Endothelial cell of umbilical vein (primary cell): ENCODE measurements around the gene ADAM30. TPM values are rescaled to one million over a fixed set of nuclear protein-coding genes. Genes with fewer than 3 reads are reported as not detected.

Experiments used
- BruUV-seq: library from RNA; stranded (reverse); fragments of 400-500 nt; replicated peaks from 2 replicates; lab custom pipeline; 2021; lab: Mats Ljungman, UMichigan
- CTCF ChIA-PET: fragments of 300-600, 350-600 bp; sonication (Branson Sonifier 250); formaldehyde crosslinking; loops from one replicate; lab custom pipeline; 2021; ENCODE audit warnings: antibody characterized with exemption, inconsistent platforms; lab: Charles Lee
- POLR2A ChIA-PET: fragments of 300-600, 350-600 bp; sonication (Branson Sonifier 250); formaldehyde crosslinking; loops from one replicate; lab custom pipeline; 2021; ENCODE audit warnings: antibody characterized with exemption, inconsistent platforms; lab: Charles Lee
- DNase-seq: peaks from one replicate; pipeline ENCODE4 v3.0.0-alpha.2; 2011; ENCODE audit warnings: low read depth, low spot score
- FAIRE-seq: peaks from 2 replicates; lab custom pipeline; 2011; peaks lifted over from hg19 to GRCh38; lab: Jason Lieb, UNC
- H2AFZ ChIP-seq: 2 replicates; pipeline ENCODE4 v1.6.0; 2012; ENCODE audit warnings: low read depth, low read length, control low read depth, inconsistent platforms
- H3K27ac ChIP-seq: 2 replicates; pipeline ENCODE4 v1.5.1; 2011; ENCODE audit warnings: low read depth, mild to moderate bottlenecking, control low read depth, low read length, moderate library complexity; ENCODE audit not compliant: insufficient read depth
- H3K27me3 ChIP-seq, 2 experiments: 2 replicates each; pipeline versions ENCODE4 v1.6.0 to v1.6.1; 2011; ENCODE audit warnings: low read length in 2 of 2, mixed read lengths in 1 of 2; ENCODE audit not compliant: control insufficient read depth in 2 of 2, insufficient read depth in 2 of 2
- H3K36me3 ChIP-seq, 2 experiments: 2 replicates in 1 of 2; 3 replicates in 1 of 2; pipeline ENCODE4 v1.5.1; 2011; ENCODE audit warnings: low read length in 2 of 2, mild to moderate bottlenecking in 1 of 2, moderate library complexity in 1 of 2; ENCODE audit not compliant: control insufficient read depth in 2 of 2, insufficient read depth in 2 of 2; ENCODE audit errors: extremely low read depth in 1 of 2
- H3K4me1 ChIP-seq: 3 replicates; pipeline ENCODE4 v1.5.1; 2011; ENCODE audit warnings: mild to moderate bottlenecking, low read length; ENCODE audit not compliant: control insufficient read depth, insufficient read depth; ENCODE audit errors: extremely low read depth
- H3K4me2 ChIP-seq: 2 replicates; pipeline ENCODE4 v1.6.1; 2011; ENCODE audit warnings: low read length, control low read depth, mixed read lengths; ENCODE audit not compliant: insufficient read depth
- H3K4me3 ChIP-seq, 3 experiments: fragments of 200-600 bp in 1 of 3; sonication (generic), shearing (Covaris generic) in 1 of 3; replicated peaks in 1 of 3; 2 replicates each; pipeline ENCODE4 v1.5.1; 2011 to 2016; ENCODE audit warnings: control low read depth in 3 of 3, low read length in 3 of 3, mild to moderate bottlenecking in 2 of 3, inconsistent platforms in 1 of 3, low read depth in 1 of 3, moderate library complexity in 1 of 3; ENCODE audit not compliant: insufficient read depth in 1 of 3
- H3K79me2 ChIP-seq: 2 replicates; pipeline ENCODE4 v1.6.0; 2012; ENCODE audit warnings: low read length, inconsistent platforms; ENCODE audit not compliant: control insufficient read depth, insufficient read depth
- H3K9ac ChIP-seq: replicated peaks from 2 replicates; pipeline ENCODE3; 2011; ENCODE audit warnings: low read length, control low read depth; ENCODE audit not compliant: insufficient read depth; ENCODE audit errors: extremely low read depth
- H3K9me1 ChIP-seq: replicated peaks from 3 replicates; pipeline ENCODE4 v1.6.0; 2011; ENCODE audit warnings: mild to moderate bottlenecking, low read length; ENCODE audit not compliant: control insufficient read depth, insufficient read depth; ENCODE audit errors: extremely low read depth
- H3K9me3 ChIP-seq: replicated peaks from 2 replicates; pipeline ENCODE4 v1.5.1; 2012; ENCODE audit warnings: low read length, inconsistent platforms; ENCODE audit not compliant: control insufficient read depth, insufficient read depth
- H4K20me1 ChIP-seq: replicated peaks from 2 replicates; pipeline ENCODE3; 2011; ENCODE audit warnings: mild to moderate bottlenecking, low read length; ENCODE audit not compliant: control insufficient read depth, insufficient read depth; ENCODE audit errors: extremely low read depth
- CTCF ChIP-seq, 2 donors: IDR thresholded peaks; 1 replicate in 1 of 2; 2 replicates in 1 of 2; pipeline ENCODE4 v1.5.1; 2011; ENCODE audit warnings: low read length in 2 of 2, mild to moderate bottlenecking in 2 of 2, moderate library complexity in 2 of 2, control low read depth in 1 of 2, inconsistent platforms in 1 of 2, low read depth in 1 of 2; ENCODE audit not compliant: insufficient read depth in 1 of 2; ENCODE audit errors: extremely low read depth in 1 of 2
- EZH2 ChIP-seq: IDR thresholded peaks from 2 replicates; pipeline ENCODE4 v1.6.1; 2012; ENCODE audit warnings: borderline replicate concordance, low read depth, mild to moderate bottlenecking, moderate library complexity, low read length, inconsistent platforms; ENCODE audit not compliant: severe bottlenecking
- FOS ChIP-seq: IDR thresholded peaks from 2 replicates; pipeline ENCODE4 v1.6.1; 2011; ENCODE audit warnings: mild to moderate bottlenecking, low read length, moderate library complexity, borderline replicate concordance; ENCODE audit not compliant: insufficient read depth
- GATA2 ChIP-seq: IDR thresholded peaks from 2 replicates; pipeline ENCODE4 v1.7.0; 2011; ENCODE audit warnings: low read depth, mild to moderate bottlenecking, moderate library complexity, mixed read lengths, low read length; ENCODE audit not compliant: insufficient read length, insufficient read depth
- JUN ChIP-seq: IDR thresholded peaks from 2 replicates; pipeline ENCODE4 v1.6.1; 2011; ENCODE audit warnings: borderline replicate concordance, low read depth; ENCODE audit not compliant: insufficient read length, insufficient read depth
- MAX ChIP-seq: IDR thresholded peaks from 2 replicates; pipeline ENCODE4 v1.6.1; 2011; ENCODE audit not compliant: insufficient read depth, insufficient read length
- MYC ChIP-seq: IDR thresholded peaks from one replicate; pipeline ENCODE4 v1.6.1; 2011; ENCODE audit warnings: mild to moderate bottlenecking, low read depth, low read length
- POLR2A ChIP-seq: IDR thresholded peaks from 2 replicates; pipeline ENCODE4 v1.6.1; 2012; ENCODE audit warnings: low read depth, mild to moderate bottlenecking, control low read depth, low read length
- POLR2AphosphoS5 ChIP-seq: IDR thresholded peaks from 2 replicates; pipeline ENCODE4 v1.6.1; 2012; ENCODE audit warnings: low read depth, mild to moderate bottlenecking, control low read depth, low read length, moderate library complexity; ENCODE audit not compliant: insufficient read depth
- dilution Hi-C: fragments of 300-500 bp; cut with MboI; formaldehyde crosslinking; loops from one replicate; pipeline ENCODE4 v1.15.0; 2019; ENCODE audit warnings: low sequenced_read_pairs; ENCODE audit not compliant: extremely low pct_ligation_motif_present
- intact Hi-C: fragments of 100-400 bp; cut with micrococcal nuclease; formaldehyde crosslinking; loops from one replicate; pipeline ENCODE4 v1.10.0; 2022
- polyA plus RNA-seq, 4 experiments: library from polyadenylated mRNA; depleted of rRNA in 3 of 4; stranded (reverse) in 3 of 4; unstranded in 1 of 4; fragments of >200 nt; gene quantifications; 2 replicates each; pipeline versions ENCODE4 v1.2.1 to v1.2.3, GENCODE V29; 2011 to 2012; ENCODE audit warnings: missing spikeins in 1 of 4
- total RNA-seq: library from RNA; stranded (reverse); gene quantifications from 2 replicates; pipeline ENCODE4 v1.2.3, GENCODE V29; 2021

ADAM30 gene
- total and polyA plus RNA-seq, 2 donors (not counting 3 experiments of a cell fraction or from before 2014, with no cell fraction given): not detected

GRCh38 chr1:119919241-119919640 is 22.9 kb upstream of the ADAM30 start:
- POLR2A ChIA-PET: no interaction called here
- CTCF ChIA-PET: interaction anchor here (0.6 to 1.3 kb wide), 3 partner anchors 29 to 49 kb away, joined by 3 to 5 read pairs (median 5); no protein-coding TSS in a partner anchor
- FAIRE-seq (no peak), DNase-seq (no peak)
- BruUV-seq: no TSS peak
- Histone ChIP-seq H3K9ac (no peak overlapping the region), H2AFZ (no peak overlapping the region), H3K27ac (no peak overlapping the region), H3K4me2 (no peak overlapping the region), H3K9me3 (no peaks in the 10 kb centered on the region), H3K79me2 (no peaks in the 10 kb centered on the region), H4K20me1 (no peaks in the 10 kb centered on the region), H3K4me3 (no peak overlapping the region), H3K36me3 (peaks cover 16 to 17% of the 10 kb centered on the region in 2 experiments), H3K4me1 (no peaks in the 10 kb centered on the region), H3K27me3 (no peaks in the 10 kb centered on the region), H3K9me1 (no peaks in the 10 kb centered on the region)
- TF ChIP-seq JUN (no peak), FOS (no peak), MYC (no peak), POLR2A (no peak), MAX (no peak), POLR2AphosphoS5 (no peak), CTCF (IDR thresholded peaks at IDR 0.05; ENCODE audit: extremely low read depth in 1 of 2, insufficient read depth in 1 of 2, low read depth in 1 of 2, low read length in 2 of 2) (no peak), GATA2 (no peak), EZH2 (no peak)
- dilution Hi-C loops (no loop called here), intact Hi-C loops (no loop called here)
